H1 (cell line): ENCODE data around the gene PREB. TPM values are rescaled to one million over a fixed set of nuclear protein-coding genes. Genes with fewer than 3 reads are reported as not detected.

Experiments
- CTCF ChIA-PET: fragments of 300-600 bp; sonication (Branson Sonifier 250); formaldehyde crosslinking; loops from one replicate; lab custom pipeline; 2021; ENCODE audit not compliant: partially characterized antibody; lab: Charles Lee
- POLR2A ChIA-PET: fragments of 300-600 bp; sonication (Branson Sonifier 250); formaldehyde crosslinking; loops from one replicate; lab custom pipeline; 2021; ENCODE audit warnings: inconsistent platforms; ENCODE audit not compliant: partially characterized antibody; lab: Charles Lee
- DNase-seq, 2 experiments: peaks; one replicate each; pipeline versions ENCODE4 v3.0.0 to v3.0.0-alpha.2; 2010 to 2022; ENCODE audit warnings: low spot score in 2 of 2, low read depth in 1 of 2, mixed read lengths in 1 of 2
- FAIRE-seq: peaks from 2 replicates; lab custom pipeline; 2011; peaks lifted over from hg19 to GRCh38; lab: Jason Lieb, UNC
- H2AFZ ChIP-seq: 2 replicates; pipeline ENCODE4 v1.8.1; 2012; ENCODE audit warnings: low read length, inconsistent platforms
- H2AK5ac ChIP-seq: 2 replicates; pipeline ENCODE4 v1.6.1; 2013; ENCODE audit warnings: low read depth, low read length
- H2BK120ac ChIP-seq: replicated peaks from 2 replicates; pipeline ENCODE3; 2013; ENCODE audit warnings: low read depth, low read length, inconsistent platforms
- H2BK12ac ChIP-seq: 2 replicates; pipeline ENCODE4 v1.6.1; 2013; ENCODE audit warnings: low read depth, low read length
- H2BK15ac ChIP-seq: 2 replicates; pipeline ENCODE4 v1.6.1; 2013; ENCODE audit warnings: low read length
- H2BK20ac ChIP-seq: 2 replicates; pipeline ENCODE4 v1.6.1; 2013; ENCODE audit warnings: low read length
- H2BK5ac ChIP-seq: 2 replicates; pipeline ENCODE4 v1.6.1; 2013; ENCODE audit warnings: low read depth, low read length
- H3K14ac ChIP-seq: 2 replicates; pipeline ENCODE4 v1.6.1; 2013; ENCODE audit warnings: inconsistent platforms; ENCODE audit not compliant: insufficient read length
- H3K18ac ChIP-seq: 2 replicates; pipeline ENCODE4 v1.6.1; 2013; ENCODE audit warnings: low read length; ENCODE audit errors: extremely low read depth
- H3K23ac ChIP-seq: 2 replicates; pipeline ENCODE4 v1.6.1; 2013; ENCODE audit warnings: inconsistent platforms; ENCODE audit not compliant: insufficient read length
- H3K23me2 ChIP-seq: 2 replicates; pipeline ENCODE4 v1.6.1; 2013; ENCODE audit warnings: low read depth, low read length
- H3K27ac ChIP-seq: 2 replicates; pipeline ENCODE4 v1.6.1; 2011; ENCODE audit warnings: low read depth, low read length, inconsistent platforms
- H3K27me3 ChIP-seq, 4 experiments: replicated peaks in 1 of 4; 1 replicate in 1 of 4; 2 replicates in 3 of 4; pipeline versions ENCODE4 v1.6.1 to v1.8.1; 2011 to 2013; ENCODE audit warnings: low read length in 3 of 4, mild to moderate bottlenecking in 3 of 4, inconsistent platforms in 2 of 4, mixed read lengths in 2 of 4, moderate library complexity in 1 of 4; ENCODE audit not compliant: control insufficient read depth in 3 of 4, insufficient read depth in 3 of 4; ENCODE audit errors: extremely low read depth in 1 of 4
- H3K36me3 ChIP-seq, 4 experiments: 2 replicates each; pipeline versions ENCODE4 v1.6.1 to v1.8.1; 2011 to 2013; ENCODE audit warnings: mild to moderate bottlenecking in 4 of 4, low read length in 3 of 4, moderate library complexity in 2 of 4, control low read depth in 1 of 4, inconsistent platforms in 1 of 4; ENCODE audit not compliant: insufficient read depth in 4 of 4, control insufficient read depth in 2 of 4
- H3K4ac ChIP-seq: replicated peaks from 2 replicates; pipeline ENCODE3; 2013; ENCODE audit warnings: low read length, low read depth, mixed read lengths, inconsistent platforms; ENCODE audit not compliant: insufficient read length
- H3K4me1 ChIP-seq, 4 experiments: replicated peaks in 1 of 4; 1 replicate in 1 of 4; 2 replicates in 3 of 4; pipeline versions ENCODE4 v1.6.1 to v1.8.1; 2011 to 2013; ENCODE audit warnings: low read length in 3 of 4, inconsistent platforms in 2 of 4, mixed read lengths in 1 of 4; ENCODE audit not compliant: insufficient read depth in 4 of 4, control insufficient read depth in 3 of 4
- H3K4me2 ChIP-seq, 2 experiments: 2 replicates each; pipeline versions ENCODE4 v1.6.1 to v1.8.1; 2011 to 2013; ENCODE audit warnings: low read depth in 2 of 2, low read length in 2 of 2, control low read depth in 1 of 2, inconsistent platforms in 1 of 2, mild to moderate bottlenecking in 1 of 2; ENCODE audit not compliant: insufficient read depth in 1 of 2
- H3K4me3 ChIP-seq, 4 experiments: fragments of 200-600, 300-600 bp in 1 of 4; sonication (generic), shearing (Covaris generic), sonication (Bioruptor Twin) in 1 of 4; 2 replicates each; pipeline versions ENCODE4 v1.5.1 to v1.8.1; 2011 to 2016; ENCODE audit warnings: low read length in 4 of 4, low read depth in 3 of 4, control low read depth in 2 of 4, inconsistent platforms in 2 of 4, mild to moderate bottlenecking in 2 of 4, mixed read lengths in 1 of 4, moderate library complexity in 1 of 4; ENCODE audit not compliant: insufficient read depth in 2 of 4; ENCODE audit errors: extremely low read depth in 1 of 4
- H3K56ac ChIP-seq: replicated peaks from 2 replicates; pipeline ENCODE3; 2013; ENCODE audit warnings: low read depth, mild to moderate bottlenecking, mixed read lengths, low read length, inconsistent platforms; ENCODE audit not compliant: insufficient read length
- H3K79me1 ChIP-seq: 2 replicates; pipeline ENCODE4 v1.6.1; 2013; ENCODE audit warnings: low read depth, low read length, control low read depth
- H3K79me2 ChIP-seq, 2 experiments: 2 replicates each; pipeline versions ENCODE4 v1.6.1 to v1.8.1; 2012 to 2013; ENCODE audit warnings: low read length in 2 of 2, mild to moderate bottlenecking in 2 of 2, inconsistent platforms in 1 of 2; ENCODE audit not compliant: insufficient read depth in 2 of 2, control insufficient read depth in 1 of 2
- H3K9ac ChIP-seq, 4 experiments: replicated peaks in 1 of 4; 1 replicate in 1 of 4; 2 replicates in 3 of 4; pipeline versions ENCODE4 v1.6.1 to v1.8.1; 2011 to 2013; ENCODE audit warnings: low read depth in 3 of 4, low read length in 3 of 4, control low read depth in 2 of 4, mild to moderate bottlenecking in 2 of 4, moderate library complexity in 2 of 4, inconsistent platforms in 1 of 4; ENCODE audit errors: extremely low read depth in 1 of 4
- H3K9me3 ChIP-seq, 2 experiments: 2 replicates each; pipeline versions ENCODE4 v1.6.1 to v1.8.1; 2012 to 2013; ENCODE audit warnings: mild to moderate bottlenecking in 2 of 2, moderate library complexity in 2 of 2, control low read depth in 1 of 2, inconsistent platforms in 1 of 2, low read depth in 1 of 2, low read length in 1 of 2, mixed read lengths in 1 of 2; ENCODE audit not compliant: insufficient read depth in 2 of 2
- H4K20me1 ChIP-seq, 2 experiments: replicated peaks in 1 of 2; 2 replicates each; pipeline versions ENCODE3 to v1.8.1; 2011 to 2013; ENCODE audit warnings: inconsistent platforms in 2 of 2, low read length in 2 of 2, mild to moderate bottlenecking in 1 of 2; ENCODE audit not compliant: insufficient read depth in 2 of 2, control insufficient read depth in 1 of 2
- H4K5ac ChIP-seq: 2 replicates; pipeline ENCODE4 v1.6.1; 2013; ENCODE audit warnings: low read length, low read depth, mixed read lengths, inconsistent platforms; ENCODE audit not compliant: insufficient read length
- H4K8ac ChIP-seq: 2 replicates; pipeline ENCODE4 v1.8.0; 2013; ENCODE audit warnings: mild to moderate bottlenecking, moderate library complexity, low read length, inconsistent platforms; ENCODE audit not compliant: insufficient read depth; ENCODE audit errors: extremely low read depth
- H4K91ac ChIP-seq: replicated peaks from 2 replicates; pipeline ENCODE3; 2013; ENCODE audit warnings: low read length, mixed read lengths, inconsistent platforms; ENCODE audit not compliant: insufficient read length
- NRF1 ChIP-seq: IDR thresholded peaks from 2 replicates; pipeline ENCODE4 v1.6.1; 2011; ENCODE audit warnings: mild to moderate bottlenecking, low read depth, low read length, improper control_type of control experiment
- TEAD4 ChIP-seq: IDR thresholded peaks from 2 replicates; pipeline ENCODE4 v1.6.1; 2012; ENCODE audit warnings: low read depth, low read length, inconsistent platforms, mixed read lengths
- WGBS, 2 experiments: shearing (Covaris generic) in 1 of 2; methylation state at CpG; one replicate each; pipeline versions ENCODE4 v1.1.6 to v1.1.7; 2013 to 2015; ENCODE audit warnings: low lambda C conversion rate in 2 of 2, mixed read lengths in 2 of 2, inconsistent platforms in 1 of 2, low coverage in 1 of 2, missing lambda C conversion rate in 1 of 2; ENCODE audit not compliant: insufficient replicate concordance in 2 of 2, insufficient coverage in 1 of 2, insufficient read length in 1 of 2; ENCODE audit errors: extremely low coverage in 1 of 2, missing lambda C conversion rate in 1 of 2; 5-methylcytosine and 5-hydroxymethylcytosine counted together
- polyA plus RNA-seq, 7 experiments: library from polyadenylated mRNA; depleted of rRNA in 3 of 7; stranded (reverse) in 5 of 7; unstranded in 2 of 7; fragments of >200 nt in 5 of 7; fragments of 200-250 nt in 2 of 7; gene quantifications; 1 replicate in 5 of 7; 2 replicates in 1 of 7; 4 replicates in 1 of 7; pipeline versions ENCODE4 v1.2.1 to v1.2.3, GENCODE V29; 2011 to 2013; ENCODE audit warnings: missing spikeins in 2 of 7, mixed read lengths in 2 of 7
- total RNA-seq: library from RNA; stranded (reverse); fragmentation: NEBNext Ultra II Directional; extraction: Animal tissue kit (Norgen Biotek cat#: 25700); gene quantifications from 2 replicates; pipeline ENCODE4 v1.2.1, GENCODE V29; 2021

PREB gene
- total and polyA plus RNA-seq, 2 of the 8 experiments (the other 6 are each of a cell fraction or from before 2014, with no cell fraction given): 54.1 to 72.2 TPM

DNA sequence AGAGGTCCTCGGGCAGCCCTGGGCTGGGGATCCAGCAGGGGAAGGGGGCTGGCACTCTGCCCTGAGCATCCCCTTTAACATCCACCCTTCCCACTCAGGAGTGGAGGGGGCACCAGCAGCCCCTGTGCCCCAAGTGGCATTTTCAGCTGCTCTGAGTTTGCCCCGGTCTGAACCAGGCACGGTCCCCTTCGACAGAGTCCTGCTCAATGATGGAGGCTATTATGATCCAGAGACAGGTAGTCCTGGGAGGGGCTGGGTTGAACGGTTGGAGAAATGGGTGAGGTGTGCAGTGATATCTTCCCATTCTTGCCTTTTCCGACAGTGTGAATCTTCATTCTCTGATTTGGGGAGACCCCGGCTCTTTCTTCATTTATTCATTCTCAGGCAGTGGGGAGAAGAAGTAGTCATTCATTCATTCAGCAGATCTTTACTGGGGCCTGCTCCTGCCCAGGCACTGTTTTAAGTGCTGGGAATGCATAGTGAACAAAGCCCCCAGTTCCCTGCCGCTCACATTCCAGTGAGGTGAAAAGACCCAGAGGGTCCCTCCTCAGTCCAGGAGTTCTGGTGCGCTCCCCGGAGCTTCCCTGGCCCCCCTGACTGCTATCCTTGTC, 49.3 kb downstream of the PREB start:
- H3K4ac ChIP-seq: no peak overlapping the region
- CTCF ChIA-PET: interaction anchor here (0.7 to 16.5 kb wide), 12 partner anchors 8 to 206 kb away, joined by 3 to 160 read pairs (median 4); partner anchors contain the start of genes AGBL5 and PREB
- no peaks in the 10 kb centered on the region for H3K36me3 ChIP-seq
- H3K23ac ChIP-seq: no peak overlapping the region
- no peak overlapping the region for H2BK5ac ChIP-seq
- H3K4me1 ChIP-seq: peaks cover 4 to 28% (median 10%) of the 10 kb centered on the region in 4 experiments; a peak in 6 of 7 replicates
- H2BK120ac ChIP-seq: no peak overlapping the region
- 0 out of 2 replicates have a peak overlapping the region, but pooled peaks have one; percentile 72 for H2BK20ac ChIP-seq
- no peak for DNase-seq
- H3K79me1 ChIP-seq: no peaks in the 10 kb centered on the region
- no peak overlapping the region for H3K18ac ChIP-seq
- H3K23me2 ChIP-seq: peaks cover 13% of the 10 kb centered on the region; the same call in 1 of the 2 replicates
- no peak for FAIRE-seq
- no peak overlapping the region for H3K56ac ChIP-seq
- H3K27ac ChIP-seq: no peak overlapping the region
- peak overlapping the region in 1 of 4 experiments; percentile 50; a peak in 2 of 7 replicates for H3K9ac ChIP-seq
- no peaks in the 10 kb centered on the region for H3K79me2 ChIP-seq
- H4K91ac ChIP-seq: no peak overlapping the region
- H3K4me2 ChIP-seq: peak overlapping the region; percentile 70 to 84
- H2AK5ac ChIP-seq: no peak overlapping the region
- peaks cover 0 to 1% of the 10 kb centered on the region in 2 experiments for H4K20me1 ChIP-seq
- 0 out of 2 replicates have a peak, but pooled peaks have one; percentile 27 for TF ChIP-seq TEAD4
- TF ChIP-seq NRF1: no peak
- TF ChIP-seq, all 59 proteins: peak for 1
- no peak overlapping the region; the same call in 1 of the 2 replicates for H2BK12ac ChIP-seq
- POLR2A ChIA-PET: interaction anchor here (0.6 to 5.9 kb wide), 8 partner anchors 12 to 271 kb away, joined by 3 to 63 read pairs (median 6); partner anchors contain the start of genes AGBL5, ATRAID, GTF3C2 and OST4
- no peak overlapping the region for H4K5ac ChIP-seq
- no peak overlapping the region for H2AFZ ChIP-seq
- no peak overlapping the region for H2BK15ac ChIP-seq
- H3K14ac ChIP-seq: no peak overlapping the region
- WGBS, 2 experiments: 62% methylated on average over 10 of the region's 10 CpGs; no CpG with 5 or more reads in 1 of the 2 experiments
- peak overlapping the region; percentile 85 for H4K8ac ChIP-seq
- no peaks in the 10 kb centered on the region for H3K9me3 ChIP-seq
- peaks cover 0 to 9% (median 4%) of the 10 kb centered on the region in 4 experiments; a peak in 2 of 7 replicates for H3K27me3 ChIP-seq
- peak overlapping the region; percentile 44 to 75 (median 57); a peak in 7 of 8 replicates for H3K4me3 ChIP-seq
